ENCODE results near the gene GUCA1A.

The GUCA1A gene

DNA sequence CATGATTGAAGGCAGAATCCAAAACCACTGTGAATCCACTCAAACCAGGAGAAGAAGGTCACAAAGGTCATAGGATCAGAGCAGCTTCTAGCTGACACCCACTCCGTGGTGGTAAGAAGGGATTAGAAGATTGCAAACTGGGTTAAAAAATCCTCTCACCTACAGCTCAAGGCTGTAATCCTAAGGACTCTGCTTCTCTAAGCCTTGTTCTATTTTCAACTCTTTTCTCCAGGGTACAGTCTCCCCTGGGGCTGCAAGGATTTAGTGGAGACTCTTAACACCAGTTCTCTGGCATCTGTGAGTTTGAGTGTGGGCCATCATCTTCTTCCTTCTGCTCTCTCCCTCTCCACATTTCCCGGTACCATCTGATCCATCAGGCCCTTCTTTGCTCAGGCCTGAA is at the start of gene GUCA1A:
Gene GUCA1A (plus strand): TSS at position 264 of the 400 bp plus-strand sequence. CDS start 250 bp downstream, outside the sequence.
- no peak for DNase-seq

DNA sequence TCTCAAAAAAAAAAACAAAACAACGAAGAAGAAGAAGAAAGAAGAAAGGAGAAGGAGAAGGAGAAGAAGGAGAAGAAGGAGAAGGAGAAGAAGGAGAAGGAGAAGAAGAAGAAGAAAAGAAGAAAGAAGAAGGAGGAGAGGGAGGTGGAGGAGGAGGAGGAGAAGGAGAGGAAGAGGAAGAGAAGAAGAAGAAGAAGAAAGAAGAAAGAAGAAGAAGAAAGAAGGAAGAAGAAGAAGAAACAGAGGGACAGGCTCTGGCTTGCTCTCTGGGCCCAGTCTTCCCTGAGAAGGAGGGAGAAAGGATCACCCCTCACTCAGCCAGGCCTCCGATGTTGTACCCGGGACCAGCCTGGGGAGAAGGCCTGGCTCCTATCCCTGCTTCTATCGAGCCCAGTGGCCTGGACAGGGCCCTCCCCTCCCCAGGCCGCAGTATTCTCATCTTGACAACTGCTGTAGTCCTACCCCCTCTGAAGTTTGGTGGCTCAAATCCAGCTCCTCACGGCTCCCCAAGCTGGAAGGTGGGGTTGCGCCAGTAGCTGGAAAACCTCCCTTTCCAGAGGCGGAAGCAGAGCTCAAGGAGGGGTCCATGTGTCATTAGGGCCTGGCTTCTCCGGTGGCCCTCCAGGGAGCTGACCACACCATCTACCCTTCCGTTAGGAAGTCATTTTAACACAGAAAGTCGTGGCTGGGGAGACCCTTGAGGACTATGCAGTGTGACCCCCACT is 49.6 kb upstream of the GUCA1A start:
- DNase-seq: no peak

DNA sequence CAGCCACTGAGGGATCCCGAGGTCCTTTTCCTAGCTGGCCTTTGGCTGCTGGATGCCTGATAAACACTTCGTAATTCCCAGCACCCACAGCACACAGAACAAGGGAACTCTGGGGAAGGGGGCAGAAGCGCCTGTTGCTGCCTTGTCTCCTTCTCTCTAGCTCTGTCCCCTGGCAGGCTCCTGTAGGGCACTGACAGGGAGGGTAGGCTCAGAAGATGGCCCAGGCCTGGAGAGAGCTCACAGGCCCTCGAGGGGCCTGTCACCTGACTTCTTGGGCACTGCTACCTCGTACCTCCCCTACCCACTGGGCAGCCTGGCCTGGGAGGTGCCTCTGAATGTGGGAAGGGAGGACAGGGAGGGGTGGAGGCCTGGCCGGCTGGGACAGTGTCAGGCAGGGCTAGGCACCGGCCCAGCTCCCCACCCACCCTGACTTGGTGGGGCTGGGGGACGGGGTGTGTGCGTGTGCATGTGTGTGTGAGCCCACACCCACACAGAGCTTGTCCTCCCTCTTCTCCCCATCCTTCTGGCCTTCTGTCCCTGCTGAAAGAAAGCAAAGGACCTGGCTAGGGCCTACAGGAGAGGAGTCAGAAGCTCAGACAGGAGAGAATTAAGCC is 48.8 kb upstream of the GUCA1A start:
- DNase-seq: no peak

DNA sequence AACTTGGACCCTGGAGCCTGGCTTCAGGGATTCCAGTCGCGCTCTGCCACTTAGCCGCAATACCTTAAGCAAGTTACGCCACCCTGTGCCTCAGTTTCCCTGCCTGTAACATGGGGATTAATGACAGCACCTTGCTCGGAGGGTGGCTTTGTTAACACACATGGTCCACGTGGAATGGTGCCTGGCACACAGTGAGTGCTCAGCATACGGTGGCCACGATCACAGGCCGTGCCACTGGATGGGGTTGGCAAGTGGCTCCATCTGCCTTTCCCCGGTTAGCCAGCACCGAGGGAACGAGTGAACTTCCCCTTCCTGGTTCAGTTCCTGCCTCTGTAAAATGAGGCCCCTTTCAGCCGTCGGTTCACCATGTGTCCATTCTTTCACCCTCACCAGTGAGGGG is 47.9 kb upstream of the GUCA1A start:
- DNase-seq: no peak

DNA sequence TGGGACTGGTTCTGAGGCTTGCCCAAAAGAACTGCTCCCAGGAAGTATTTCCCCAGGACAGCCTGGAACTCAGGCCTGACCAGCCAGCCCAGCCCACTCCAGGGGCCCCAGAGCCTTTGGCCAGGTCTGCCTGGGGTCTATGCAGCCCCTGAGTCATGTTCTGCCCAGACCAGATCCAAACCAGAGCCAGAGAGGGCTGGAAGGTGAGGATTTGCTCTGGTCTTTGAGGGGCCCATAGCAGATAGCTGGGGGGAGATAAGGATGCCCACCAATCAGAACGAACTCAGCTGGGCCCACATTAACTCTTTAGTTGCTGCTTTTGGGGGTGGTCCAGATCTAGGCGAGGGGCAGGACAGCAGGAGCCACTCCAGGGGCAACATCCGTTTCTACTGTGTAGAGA is 47.5 kb upstream of the GUCA1A start:
- no peak for DNase-seq

DNA sequence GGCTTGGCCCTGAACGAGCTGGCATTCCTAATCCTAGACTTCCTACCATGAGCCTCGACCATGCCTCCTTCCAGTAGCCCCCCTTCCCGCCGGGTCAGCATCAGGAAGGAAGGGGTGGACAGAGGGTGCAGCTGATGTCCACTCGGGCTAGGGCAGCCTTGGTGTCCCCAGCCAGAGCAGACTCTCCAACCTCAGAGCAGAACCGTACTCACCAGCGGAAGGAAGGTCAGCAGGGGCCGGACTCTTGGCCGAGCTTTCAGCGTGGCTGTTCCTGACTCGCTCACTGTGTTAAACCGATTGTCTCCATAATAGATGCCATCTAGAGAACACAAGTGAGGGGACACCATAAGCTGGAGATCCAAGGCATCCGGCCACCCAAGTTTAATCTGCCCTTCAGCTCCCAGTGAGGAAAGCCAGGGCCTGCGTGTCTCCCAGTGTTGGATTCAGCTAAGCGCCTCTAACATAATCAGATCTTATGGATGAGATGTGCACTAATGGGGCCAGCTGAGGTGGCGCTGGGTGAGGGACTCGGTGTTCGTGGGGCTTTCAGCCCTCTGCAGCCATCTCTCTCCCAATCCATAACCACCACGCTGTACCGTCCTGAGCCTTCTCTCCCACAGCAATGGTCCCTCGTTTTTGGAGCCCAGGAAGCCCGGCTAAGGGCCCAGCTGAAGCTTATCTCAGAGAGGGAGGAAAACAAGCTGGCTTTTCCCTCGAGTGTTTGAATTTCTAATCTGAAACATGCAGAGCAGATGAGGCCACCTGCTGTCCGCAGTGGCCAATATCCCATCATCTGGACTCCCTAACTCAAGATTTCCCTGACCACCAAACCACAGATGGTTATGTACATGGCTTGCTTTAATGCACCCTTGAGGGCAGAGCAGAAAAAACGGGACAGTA is 44.5 kb upstream of the GUCA1A start:
- DNase-seq: no peak

DNA sequence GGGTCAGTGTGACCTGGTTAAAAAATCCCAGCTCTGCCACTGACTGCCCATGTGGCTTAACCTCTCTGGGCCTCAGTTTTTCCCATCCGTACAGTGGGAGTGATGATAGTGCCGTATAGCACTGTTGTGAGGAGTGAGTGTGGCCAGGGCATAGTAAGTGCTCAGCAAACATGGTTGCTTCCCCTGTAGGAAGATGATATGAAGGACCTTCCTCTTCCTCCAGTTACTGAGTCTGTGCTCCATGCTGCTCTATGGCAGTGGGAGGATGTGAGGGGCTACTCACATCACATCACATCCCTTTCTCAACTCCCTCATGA is 43.8 kb upstream of the GUCA1A start:
- DNase-seq: no peak

DNA sequence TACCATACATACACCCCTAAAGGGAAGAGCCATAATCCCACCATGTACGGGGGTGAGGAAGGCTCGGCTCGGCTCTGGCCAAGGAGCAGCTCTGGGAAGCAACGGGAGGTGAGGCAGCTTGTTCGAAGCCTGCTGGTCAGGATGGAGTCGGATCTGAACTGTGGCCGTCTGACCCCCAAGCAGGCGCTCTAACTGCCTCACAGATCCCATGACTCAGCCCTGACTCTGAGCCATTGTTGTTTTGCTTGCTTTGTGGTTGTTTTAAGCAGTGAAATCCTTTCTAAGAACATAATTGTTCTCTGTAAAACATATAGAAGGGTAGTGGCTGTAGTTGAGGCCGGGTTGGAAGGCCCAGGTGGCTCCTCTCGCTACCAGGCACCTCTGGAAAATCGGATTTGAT is 41.6 kb upstream of the GUCA1A start:
- no peak for DNase-seq

DNA sequence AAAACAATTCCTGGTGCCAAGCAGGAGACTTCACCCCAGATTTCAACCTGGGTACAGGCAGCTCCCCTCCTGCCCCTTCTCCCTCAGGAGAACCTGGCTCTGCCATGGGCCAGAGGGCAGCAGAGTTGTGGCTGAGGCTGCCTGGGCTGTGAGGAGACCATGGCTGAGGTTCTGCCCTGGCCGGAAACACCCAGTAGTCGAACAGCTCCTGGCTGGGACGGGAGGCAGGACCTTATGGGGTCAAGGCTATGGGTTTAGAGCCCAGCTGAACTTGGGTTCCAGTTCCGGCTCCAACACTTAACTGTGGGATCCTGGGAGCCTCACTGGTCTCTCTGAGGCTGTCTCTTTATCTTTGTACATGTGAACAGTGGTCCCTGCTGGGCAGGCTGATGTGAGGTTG is 39.2 kb upstream of the GUCA1A start:
- DNase-seq: no peak

DNA sequence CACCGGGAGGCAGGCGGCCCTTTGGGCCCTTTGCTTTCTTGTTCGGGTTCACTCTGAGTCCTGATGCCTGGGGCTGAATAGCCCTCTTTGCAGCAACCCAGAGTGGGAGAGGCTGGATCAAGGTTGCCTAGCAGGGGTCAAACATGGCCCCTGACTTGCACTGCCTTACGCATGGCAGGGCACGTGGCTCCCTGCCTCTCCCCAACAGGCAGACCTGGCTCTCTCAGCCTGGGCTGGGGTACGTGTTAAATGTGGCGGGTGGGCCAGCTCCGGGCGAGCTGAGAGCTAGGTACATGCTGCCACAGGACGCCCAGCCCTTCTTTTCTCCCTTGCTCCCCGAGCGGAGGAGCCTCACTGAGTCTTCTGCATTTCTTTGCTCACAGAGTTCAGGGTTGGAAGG is 38.0 kb upstream of the GUCA1A start:
- no peak for DNase-seq

DNA sequence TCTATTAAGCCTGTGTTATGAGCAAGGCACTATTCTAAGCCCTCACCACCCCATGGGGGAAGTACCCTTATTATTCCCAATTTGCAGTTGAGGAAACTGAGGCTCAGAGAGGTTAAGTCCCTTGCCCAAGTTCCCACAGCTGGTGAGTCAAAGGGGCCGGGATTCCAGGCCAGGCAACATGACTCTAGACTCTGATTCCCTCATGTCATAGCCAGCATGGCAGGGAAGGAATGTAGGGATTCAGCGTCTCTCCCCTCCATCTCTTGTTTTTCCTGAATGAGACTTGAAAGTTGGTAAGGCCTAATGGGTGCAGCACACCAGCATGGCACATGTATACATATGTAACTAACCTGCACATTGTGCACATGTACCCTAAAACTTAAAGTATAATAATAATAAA is 37.4 kb upstream of the GUCA1A start:
- no peak for DNase-seq

DNA sequence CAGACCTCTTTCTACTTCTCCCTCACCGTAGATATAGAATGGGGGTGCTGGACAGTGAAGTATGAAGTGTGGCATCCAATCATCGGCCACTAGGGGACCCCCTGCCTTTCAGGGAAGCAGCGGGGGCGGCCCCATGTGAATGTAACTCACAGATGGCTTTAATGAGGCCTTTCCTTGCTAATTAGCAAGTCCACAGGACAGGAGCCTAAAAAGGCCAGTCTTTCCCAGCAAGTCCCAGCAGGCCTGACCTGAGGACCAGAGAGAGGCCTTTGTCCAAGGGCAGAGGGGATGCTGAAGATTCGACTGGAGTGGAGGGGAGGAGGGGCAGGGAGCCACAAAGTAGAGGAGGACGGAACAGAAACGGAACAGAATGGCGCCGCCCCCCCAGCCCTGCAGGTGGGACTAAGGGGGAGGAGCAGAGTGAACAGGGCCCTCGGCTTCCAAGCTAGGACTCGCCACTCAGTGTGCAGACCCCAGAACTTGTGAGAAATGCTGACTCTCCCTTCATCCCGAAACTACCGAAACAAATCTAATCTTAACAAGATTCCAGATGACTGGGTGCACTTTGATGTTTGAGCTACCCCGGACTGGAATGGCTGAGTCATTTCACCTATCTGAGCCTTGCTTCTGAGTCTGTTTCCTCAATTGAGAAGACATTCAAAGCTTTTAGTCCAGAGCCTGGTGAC is 36.5 kb upstream of the GUCA1A start:
- DNase-seq: no peak

DNA sequence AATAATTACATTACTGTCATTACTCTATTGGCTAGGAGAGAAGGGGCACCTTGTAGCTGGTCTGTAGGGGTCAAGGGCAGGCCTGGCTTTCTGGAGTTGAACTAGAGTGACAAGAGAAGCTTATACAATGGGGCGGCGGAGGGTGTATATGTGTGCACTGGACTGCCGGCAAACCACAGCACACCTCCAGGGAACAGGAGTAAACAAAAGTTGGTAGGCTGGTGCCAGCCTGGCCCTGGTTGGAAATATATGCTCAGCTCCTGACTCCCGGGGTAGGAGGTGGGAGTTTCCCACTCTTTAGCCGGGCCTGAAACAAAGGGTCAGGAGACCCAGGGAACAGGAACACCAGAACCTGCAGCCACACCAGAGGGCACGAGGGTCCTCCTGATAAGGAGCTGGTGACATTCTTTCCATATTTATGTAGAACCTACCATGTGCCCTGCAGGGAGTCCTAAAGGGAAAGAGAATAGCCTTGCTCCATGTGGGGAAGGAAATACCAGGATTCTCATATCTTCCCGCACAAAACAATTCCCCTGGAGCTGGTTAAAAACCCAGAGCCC is 35.9 kb upstream of the GUCA1A start:
- no peak for DNase-seq

DNA sequence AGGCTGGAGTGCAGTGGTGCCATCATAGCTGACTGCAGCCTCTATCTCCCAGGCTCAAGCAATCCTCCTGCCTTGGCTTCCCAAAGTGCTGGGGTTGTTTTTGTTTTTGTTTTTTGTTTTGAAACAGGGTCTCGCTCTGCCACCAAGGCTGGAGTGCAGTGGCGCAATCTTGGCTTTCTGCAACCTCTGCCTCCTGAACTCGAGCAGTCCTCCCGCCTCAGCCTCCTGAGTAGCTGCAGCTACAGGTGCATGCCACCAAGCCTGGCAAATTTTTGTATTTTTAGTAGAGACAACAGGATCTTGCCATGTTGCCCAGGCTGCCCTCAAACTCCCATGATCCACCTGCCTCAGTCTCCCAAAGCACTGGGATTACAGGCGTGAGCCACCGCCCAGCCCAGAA is 35.0 kb upstream of the GUCA1A start:
- no peak for DNase-seq

DNA sequence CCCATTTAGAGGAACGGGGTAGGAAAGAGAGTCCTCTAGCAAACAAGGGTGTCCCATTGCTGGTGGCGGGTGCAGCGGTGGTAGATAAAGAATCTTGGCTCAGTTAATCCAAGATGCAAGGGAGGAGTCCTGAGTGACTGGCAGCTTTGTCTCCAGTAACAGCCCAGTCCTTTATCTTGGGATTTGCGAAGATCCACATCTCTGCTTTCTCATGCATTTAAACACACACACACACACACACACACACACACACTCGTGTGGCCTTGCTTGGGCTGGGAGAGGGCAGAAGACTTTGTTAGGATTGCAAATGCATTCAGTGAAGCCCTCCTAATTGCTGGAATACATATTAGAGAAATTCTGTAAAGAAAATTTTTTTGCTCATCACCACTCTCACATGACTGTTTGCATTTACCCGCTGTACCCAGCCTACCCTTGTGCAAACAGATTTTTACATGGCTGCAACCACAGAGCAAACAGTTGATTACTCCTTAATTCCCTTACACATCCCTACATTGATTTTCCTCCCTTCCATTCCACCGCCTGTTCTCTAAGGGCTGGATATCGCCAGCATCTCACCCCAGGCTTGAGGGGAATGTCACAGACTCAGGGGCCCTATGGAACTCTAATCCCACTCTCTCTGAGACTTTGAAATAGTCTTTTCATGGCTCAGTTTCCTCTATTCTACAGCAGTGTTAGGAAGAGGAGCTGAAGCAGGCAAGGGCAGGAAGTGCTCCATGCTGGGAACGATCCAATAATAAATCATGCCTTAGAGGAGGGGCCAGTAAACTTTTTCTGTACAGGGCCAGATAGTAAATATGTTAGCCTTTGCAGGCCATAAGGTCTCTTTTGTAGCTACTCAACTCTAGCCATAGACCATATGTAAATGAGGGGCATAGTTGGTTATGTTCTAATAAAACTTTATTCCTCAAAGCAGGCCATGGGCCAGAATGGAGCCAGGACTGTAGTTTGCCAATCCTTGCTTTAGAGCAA is 34.2 kb upstream of the GUCA1A start:
- no peak for DNase-seq

DNA sequence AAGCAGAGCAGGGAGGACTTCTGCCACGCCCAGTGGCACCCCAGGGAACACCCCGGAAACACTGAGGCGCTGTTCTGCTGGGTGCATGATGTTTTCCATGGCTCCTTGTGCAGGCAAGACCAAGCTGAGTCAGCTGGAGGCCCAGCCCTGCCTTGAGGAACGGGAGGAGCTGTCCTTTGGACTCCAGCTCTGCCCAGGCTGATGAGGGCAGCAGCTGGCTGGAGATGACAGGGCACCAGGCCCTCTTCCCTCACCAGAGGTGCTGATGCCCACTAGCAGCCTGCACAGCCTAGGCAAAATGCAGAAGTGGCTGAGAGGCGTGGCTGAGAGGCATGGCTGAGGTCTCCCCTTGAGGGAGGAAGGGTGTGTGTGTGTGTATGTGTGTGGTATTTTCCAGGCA is 33.1 kb upstream of the GUCA1A start:
- no peak for DNase-seq

DNA sequence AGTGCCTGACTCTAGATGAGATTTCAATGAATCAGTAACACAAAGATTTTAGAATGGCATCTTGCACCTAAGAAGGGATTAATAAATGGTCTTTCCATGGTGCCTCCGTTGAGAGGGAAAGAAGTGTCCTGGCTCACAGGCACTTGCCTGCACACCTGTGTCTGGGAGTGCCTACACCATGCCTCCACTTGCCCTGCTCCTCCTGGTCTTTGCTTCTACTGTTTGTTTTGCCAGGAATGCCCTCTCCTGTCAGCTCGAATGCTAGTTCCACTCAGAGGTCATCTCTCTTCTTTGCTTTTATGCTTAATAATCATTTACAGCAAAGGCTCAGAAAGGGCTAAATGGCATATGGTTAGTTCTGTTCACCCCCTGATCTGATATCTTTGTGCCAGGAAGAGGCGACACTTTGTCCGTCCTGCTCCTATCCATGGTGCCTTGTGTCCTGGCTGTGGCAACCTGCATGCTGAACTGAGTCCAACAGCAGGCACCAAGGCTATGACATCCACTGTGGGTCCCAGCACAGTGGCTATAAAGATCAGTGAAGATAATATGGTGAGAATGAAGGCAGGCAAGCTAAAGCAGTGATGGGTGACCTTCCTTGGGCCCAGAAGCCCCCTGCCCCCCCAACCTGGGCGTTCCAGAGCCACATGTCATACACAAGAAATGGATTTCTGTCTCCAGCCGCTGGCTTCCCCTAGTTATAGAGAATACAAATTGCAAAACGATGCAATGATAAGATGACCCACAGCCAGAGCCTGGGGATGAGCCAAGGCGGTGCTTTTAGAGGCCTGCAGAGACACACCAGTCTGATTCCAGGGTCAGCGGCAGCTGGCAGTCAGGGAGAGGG is 32.2 kb upstream of the GUCA1A start:
- no peak for DNase-seq

DNA sequence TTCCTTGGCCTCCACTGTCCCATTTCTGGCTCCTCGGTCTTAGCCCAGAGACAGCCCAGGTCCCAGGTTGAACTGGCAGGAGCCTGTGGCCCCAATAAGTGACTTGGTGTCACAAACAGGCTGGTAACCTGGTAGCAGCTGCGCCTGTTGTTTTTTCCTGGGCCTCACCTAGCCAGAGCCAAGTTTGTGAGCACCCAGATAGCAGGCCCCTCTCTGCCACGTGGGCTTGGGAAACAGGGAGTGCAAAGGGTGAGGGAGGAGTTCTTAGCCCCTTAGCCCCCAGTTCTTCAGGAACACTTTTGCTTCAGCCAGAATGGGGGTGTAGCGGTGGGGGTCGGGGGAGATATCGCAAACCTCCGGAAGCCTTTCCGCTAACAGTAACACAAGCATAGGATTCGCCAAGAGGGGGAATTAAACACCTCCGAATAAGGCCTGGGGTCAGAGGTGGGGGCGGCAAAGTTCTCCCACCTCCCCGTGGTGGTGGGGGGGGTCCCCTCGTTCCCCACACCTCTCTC is 31.5 kb upstream of the GUCA1A start:
- no peak for DNase-seq

DNA sequence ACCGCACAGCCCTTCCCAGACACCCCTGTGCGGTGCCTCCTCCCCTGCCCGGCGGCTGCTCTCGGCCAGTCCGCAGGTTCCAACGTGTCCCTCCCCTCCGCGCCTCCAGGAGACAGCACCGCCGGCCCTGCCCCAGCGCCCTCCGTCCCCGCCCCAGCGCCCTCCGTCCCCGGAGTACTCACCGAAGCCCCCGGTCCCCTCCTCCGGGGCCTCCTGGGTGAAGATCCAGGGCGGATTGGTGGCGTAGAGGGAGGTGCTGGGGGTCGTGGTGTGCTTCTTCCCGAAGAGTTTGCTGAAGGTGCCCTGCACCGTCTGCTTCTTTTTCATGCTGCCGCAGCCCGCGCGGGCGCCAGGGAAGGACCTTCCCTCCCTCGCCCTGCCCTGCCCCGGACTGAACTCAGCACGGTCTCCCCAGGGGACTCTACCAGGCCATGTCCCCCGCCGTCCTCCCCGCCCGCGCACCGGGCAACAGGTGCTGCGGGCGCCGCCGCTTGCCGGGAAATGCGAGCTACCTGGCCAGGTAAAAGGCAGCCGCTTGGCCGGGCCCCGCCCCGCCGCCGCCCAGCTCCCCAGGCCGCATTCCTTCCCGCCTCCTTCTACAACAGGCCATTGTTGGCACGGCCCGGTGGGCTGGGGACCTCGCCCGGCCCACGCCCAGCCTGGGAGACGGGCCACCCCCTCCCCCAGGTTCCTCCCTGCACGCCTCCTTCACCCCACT is 30.9 kb upstream of the GUCA1A start, which contains the start of gene C6orf132:
Gene C6orf132 (minus strand): TSS at position 503 of the 718 bp plus-strand sequence. CDS start 176 bp downstream, at position 327.
- DNase-seq: no peak

DNA sequence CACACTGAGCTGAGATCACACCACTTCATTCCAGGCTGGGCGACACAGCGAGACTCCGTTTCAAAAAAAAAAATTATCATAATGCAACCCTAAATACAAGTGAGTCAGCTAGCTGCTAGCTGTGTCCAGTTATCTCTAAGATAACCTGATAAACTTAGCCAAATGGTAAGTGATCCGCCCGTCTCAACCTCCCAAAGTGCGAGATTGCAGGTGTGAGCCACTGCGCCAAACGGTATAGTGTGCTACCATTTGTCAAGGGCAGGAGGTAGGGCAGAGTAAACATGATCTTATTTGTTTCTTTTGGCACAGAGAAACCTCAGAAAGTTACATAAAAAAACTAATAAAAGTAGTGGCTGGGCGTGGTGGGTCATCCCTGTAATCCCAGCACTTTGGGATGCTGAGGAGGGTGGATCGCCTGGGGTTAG is 26.0 kb upstream of the GUCA1A start:
- no peak for DNase-seq
